Midbrain (tissue), 1 donor: Measurements from ENCODE around the gene PEAK1.

Experiments
- DNase-seq: peaks from one replicate; lab custom pipeline; 2025; lab: John Stamatoyannopoulos, UW

Gene PEAK1

GRCh38 chr15:77059786-77060361, 360.0 kb downstream of the PEAK1 start:
- peak; percentile 6 for DNase-seq

DNA sequence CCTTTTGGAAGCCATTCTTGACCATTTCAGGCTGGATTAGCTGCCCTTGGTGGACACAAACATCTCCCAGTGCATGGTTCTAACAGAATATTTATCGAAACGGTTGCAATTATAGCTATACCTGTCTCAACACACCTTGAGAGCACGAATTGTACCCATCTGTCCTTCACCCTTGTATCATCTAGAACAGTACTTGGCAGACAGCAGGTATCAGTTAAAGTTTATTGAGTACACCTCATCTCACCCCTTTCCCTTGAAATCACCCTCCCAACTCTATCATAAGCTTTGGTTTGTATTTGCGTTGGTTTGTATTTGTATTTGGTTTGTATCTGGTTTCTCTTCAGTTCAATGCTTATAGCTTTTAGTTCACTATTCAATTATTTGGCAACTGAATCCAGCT, 361.4 kb downstream of the PEAK1 start:
- no peak for DNase-seq

GRCh38 chr15:77057685-77058084, 362.2 kb downstream of the PEAK1 start:
- DNase-seq, result no peak

DNA sequence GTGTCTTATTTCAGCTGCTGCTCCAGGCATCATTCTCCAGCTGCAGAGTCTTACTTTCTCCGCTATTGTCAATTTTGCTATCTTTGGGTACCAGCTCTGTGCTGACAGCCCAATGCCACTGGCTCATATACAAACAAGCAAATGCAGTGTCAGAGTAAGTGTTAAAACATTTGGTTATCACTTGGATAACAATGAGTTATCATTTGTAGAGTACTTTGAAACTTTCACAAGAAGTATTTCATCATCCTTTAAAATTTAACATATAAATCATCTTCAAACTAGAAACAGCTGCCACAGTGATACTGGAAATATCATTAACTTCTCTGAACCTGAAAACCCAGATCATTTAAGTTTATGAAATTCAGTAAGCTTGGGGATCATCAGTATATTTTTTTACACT, 362.8 kb downstream of the PEAK1 start:
- no peak for DNase-seq

DNA sequence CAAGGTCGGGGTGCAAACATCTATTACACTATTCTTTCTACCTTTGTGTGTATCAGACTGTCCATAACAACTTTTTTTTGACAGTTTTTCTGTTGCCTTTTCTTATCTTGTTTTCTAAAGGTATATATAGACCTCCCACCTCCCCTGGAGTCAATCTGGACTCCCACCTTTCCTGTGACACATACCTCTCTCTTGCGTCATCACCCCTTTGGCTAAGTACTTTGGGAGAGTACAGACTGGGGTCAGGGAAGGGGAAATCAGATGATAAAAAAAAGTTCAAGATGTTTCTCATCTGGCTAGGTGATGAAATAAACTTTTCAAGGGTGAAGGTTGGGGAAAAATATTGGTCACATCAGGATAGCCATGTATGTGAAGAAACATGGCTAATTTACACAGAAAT, 366.2 kb downstream of the PEAK1 start:
- no peak for DNase-seq

DNA sequence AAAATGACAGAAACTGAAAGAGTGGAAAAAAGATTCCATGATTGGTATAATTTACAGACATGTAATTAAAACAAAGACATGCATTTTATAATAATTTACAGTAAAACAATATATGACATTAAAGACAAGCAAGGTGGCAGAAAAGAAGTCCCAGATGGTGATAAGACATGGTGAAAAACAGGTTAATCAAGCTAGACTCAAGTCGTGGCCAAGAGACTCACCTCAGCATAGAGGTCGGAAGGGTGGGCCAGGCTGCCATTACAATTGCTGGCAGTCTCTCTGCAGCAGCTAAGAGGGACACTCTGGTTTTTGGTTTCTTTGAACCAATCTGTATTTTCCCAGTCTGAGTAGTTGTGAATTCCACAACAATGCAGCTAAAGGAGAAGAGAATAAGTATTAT, 367.3 kb downstream of the PEAK1 start:
- no peak for DNase-seq
